SH-SY5Y (cell line): ENCODE results near the gene PCDHGA3.

Source experiments
- GATA2 ChIP-seq: IDR thresholded peaks from 2 replicates; pipeline ENCODE4 v1.6.1; 2011; ENCODE audit warnings: mild to moderate bottlenecking, low read depth, low read length
- GATA3 ChIP-seq: IDR thresholded peaks from 2 replicates; pipeline ENCODE4 v1.6.1; 2011; ENCODE audit warnings: low read depth, mild to moderate bottlenecking, low read length, moderate library complexity

GRCh38 chr5:141342773-141343172 is 856 bp upstream of the PCDHGA3 start:
- no peak for TF ChIP-seq GATA2
- TF ChIP-seq GATA3 = no peak
